ENCODE data around the gene UGT8.

The UGT8 gene

GRCh38 chr4:114701491-114701890 lies 102.9 kb downstream of the UGT8 start:
- no peak overlapping the region for H3K4me3 ChIP-seq (ENCODE audit: low read depth, low read length)
- no peak for DNase-seq
- H3K27me3 ChIP-seq (ENCODE audit: insufficient read depth, low read depth, severe bottlenecking), result no peaks in the 10 kb centered on the region
- TF ChIP-seq CTCF (IDR thresholded peaks at IDR 0.05; ENCODE audit: low read depth, low read length), result no peak
- no peaks in the 10 kb centered on the region for H3K36me3 ChIP-seq
- no peak overlapping the region for H3K27ac ChIP-seq
- no peaks in the 10 kb centered on the region for H3K9me3 ChIP-seq (ENCODE audit: severe bottlenecking)

GRCh38 chr4:114717432-114717831 lies 118.8 kb downstream of the UGT8 start:
- H3K4me3 ChIP-seq (ENCODE audit: low read depth, low read length), result no peak overlapping the region
- H3K36me3 ChIP-seq, result no peaks in the 10 kb centered on the region
- no peak overlapping the region for H3K27ac ChIP-seq
- no peaks in the 10 kb centered on the region for H3K9me3 ChIP-seq (ENCODE audit: severe bottlenecking)
- no peaks in the 10 kb centered on the region for H3K27me3 ChIP-seq (ENCODE audit: insufficient read depth, low read depth, severe bottlenecking)
- DNase-seq, result no peak
- no peak for TF ChIP-seq CTCF (IDR thresholded peaks at IDR 0.05; ENCODE audit: low read depth, low read length)

GRCh38 chr4:114725066-114725465 lies 126.5 kb downstream of the UGT8 start:
- TF ChIP-seq CTCF (IDR thresholded peaks at IDR 0.05; ENCODE audit: low read depth, low read length), result no peak
- DNase-seq, result no peak
- Histone ChIP-seq H3K27ac (no peak overlapping the region), H3K4me3 (ENCODE audit: low read depth, low read length) (no peak overlapping the region), H3K27me3 (ENCODE audit: insufficient read depth, low read depth, severe bottlenecking) (no peaks in the 10 kb centered on the region), H3K9me3 (ENCODE audit: severe bottlenecking) (no peaks in the 10 kb centered on the region), H3K36me3 (no peaks in the 10 kb centered on the region)

- Histone ChIP-seq H3K27ac (peak overlapping the region; percentile 31), H3K36me3 (no peaks in the 10 kb centered on the region), H3K9me3 (ENCODE audit: severe bottlenecking) (no peaks in the 10 kb centered on the region), H3K4me3 (ENCODE audit: low read depth, low read length) (peak overlapping the region; percentile 11; the same call in 1 of the 2 replicates), H3K27me3 (ENCODE audit: insufficient read depth, low read depth, severe bottlenecking) (no peaks in the 10 kb centered on the region)
- TF ChIP-seq CTCF (IDR thresholded peaks at IDR 0.05; ENCODE audit: low read depth, low read length), result no peak
- peak; percentile 71 for DNase-seq
Observed at GRCh38 chr4:114727461-114727860, 128.9 kb downstream of the UGT8 start.

Data from WERI-Rb-1 (cell line).